ENCODE measurements around the gene HMOX2.

HMOX2 gene

DNA sequence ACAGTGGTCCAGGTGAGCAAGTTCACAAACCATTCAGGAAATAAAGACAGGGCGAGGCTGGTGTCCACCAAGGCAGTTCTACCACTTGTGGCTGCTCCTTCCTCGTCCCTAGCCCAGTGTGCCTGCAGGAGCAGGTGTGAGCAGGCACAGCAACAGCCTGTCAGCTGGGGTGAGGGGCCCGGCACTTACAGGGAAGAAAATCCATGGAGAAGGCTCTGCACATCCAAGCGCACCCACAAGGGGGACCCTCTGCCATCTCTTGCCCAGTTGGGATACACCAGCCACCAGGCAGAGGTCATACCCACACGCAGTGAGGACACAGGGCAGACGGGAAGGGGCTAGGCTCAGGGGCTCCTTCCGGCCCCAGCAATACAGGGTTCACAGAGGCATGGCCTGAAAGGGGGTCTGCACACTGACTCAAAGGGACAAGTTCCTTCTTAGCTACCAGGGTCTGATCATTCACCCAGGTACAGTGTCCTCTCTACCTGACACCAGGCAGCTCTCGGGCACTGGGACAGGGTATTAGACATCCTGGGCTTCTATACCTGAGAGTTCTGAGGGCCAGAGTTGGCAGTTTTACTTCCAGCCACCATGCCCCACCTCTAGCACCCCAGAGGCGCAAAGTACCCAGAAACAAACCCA is 35.4 kb downstream of the HMOX2 start:
- Histone ChIP-seq H3K4me1 (ENCODE audit: control insufficient read depth in 1 of 2, insufficient read depth in 2 of 2, low read length in 2 of 2) (peaks cover 33 to 39% of the 10 kb centered on the region in 2 donors), H3K27ac (ENCODE audit: low read depth, low read length) (no peak overlapping the region)

DNA sequence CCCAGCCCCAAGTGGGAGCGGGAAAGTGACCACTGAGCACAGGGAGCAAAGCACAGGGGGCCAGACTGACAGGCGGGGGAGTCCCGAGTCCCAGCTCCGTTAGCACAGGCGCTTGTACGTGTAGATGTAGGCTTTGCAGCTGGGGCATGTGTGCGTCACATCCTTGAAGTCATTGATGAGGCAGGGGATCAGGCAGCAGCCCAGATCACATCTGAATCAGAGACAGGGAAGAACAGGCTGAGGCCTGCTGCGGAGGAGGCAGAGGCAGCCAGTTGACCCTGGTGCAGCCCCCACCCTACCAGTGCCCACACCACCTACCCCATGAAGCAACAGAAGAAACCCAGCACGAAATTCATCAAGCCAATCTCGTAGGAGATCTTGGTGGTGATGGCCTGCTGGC is 36.3 kb downstream of the HMOX2 start:
- Histone ChIP-seq H3K27ac (ENCODE audit: low read depth, low read length) (no peak overlapping the region), H3K4me3 (ENCODE audit: low read depth in 1 of 2, low read length in 2 of 2) (no peak overlapping the region), H3K9me3 (ENCODE audit: control insufficient read depth in 1 of 2, low read length in 2 of 2) (no peaks in the 10 kb centered on the region), H3K36me3 (ENCODE audit: control insufficient read depth in 1 of 2, insufficient read depth in 2 of 2, low read length in 2 of 2) (peaks cover 14 to 59% of the 10 kb centered on the region in 2 donors), H3K9ac (ENCODE audit: low read depth in 1 of 2, low read length in 2 of 2) (no peak overlapping the region), H3K4me1 (ENCODE audit: control insufficient read depth in 1 of 2, insufficient read depth in 2 of 2, low read length in 2 of 2) (peaks cover 36 to 47% of the 10 kb centered on the region in 2 donors), H3K27me3 (ENCODE audit: control insufficient read depth in 1 of 2, insufficient read depth in 2 of 2, low read length in 2 of 2) (no peaks in the 10 kb centered on the region)

More for the DNA sequence above, 35.4 kb downstream of the HMOX2 start:
- Histone ChIP-seq H3K27me3 (ENCODE audit: control insufficient read depth in 1 of 2, insufficient read depth in 2 of 2, low read length in 2 of 2) (no peaks in the 10 kb centered on the region), H3K36me3 (ENCODE audit: control insufficient read depth in 1 of 2, insufficient read depth in 2 of 2, low read length in 2 of 2) (peaks cover 14 to 67% of the 10 kb centered on the region in 2 donors), H3K9me3 (ENCODE audit: control insufficient read depth in 1 of 2, low read length in 2 of 2) (no peaks in the 10 kb centered on the region), H3K9ac (ENCODE audit: low read depth in 1 of 2, low read length in 2 of 2) (no peak overlapping the region), H3K4me3 (ENCODE audit: low read depth in 1 of 2, low read length in 2 of 2) (no peak overlapping the region)

DNA sequence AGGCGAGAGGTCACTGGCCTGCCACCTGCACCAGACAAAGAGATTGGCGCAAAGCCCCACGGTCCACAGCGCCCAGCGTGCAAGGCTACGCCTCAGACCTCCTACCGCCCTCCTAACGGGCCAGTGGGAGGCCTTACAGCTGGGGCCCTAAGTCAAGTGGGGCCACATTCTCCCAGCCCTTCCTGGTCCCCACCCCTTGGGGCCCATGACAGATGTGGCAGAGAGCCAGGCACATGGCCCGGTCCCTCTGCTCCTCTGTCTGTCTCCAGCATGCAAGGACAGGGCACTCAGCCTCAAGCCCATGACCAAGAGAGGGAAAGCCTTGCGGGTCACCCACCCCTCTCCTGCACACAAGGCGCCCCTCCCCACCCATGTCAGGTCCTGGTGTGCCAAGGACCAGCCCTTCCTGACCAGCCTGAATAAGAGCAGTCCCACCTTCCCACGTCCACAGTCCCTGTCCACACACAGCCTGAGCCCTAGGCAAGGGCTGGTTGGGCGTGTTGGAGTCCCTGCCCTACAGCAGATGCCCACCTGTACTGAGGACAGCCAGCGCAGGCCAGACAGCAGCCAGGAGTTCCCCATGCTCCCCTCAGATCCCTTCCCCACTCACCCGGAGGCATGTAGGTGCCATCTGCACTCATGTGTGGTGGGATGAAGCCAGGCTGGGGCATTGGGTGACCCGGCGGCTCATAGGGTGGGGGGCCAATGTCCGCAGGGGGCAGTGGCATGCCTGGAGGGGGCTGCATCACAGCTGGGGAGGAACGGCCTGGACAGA is 37.1 kb downstream of the HMOX2 start:
- no peak overlapping the region for H3K27ac ChIP-seq (ENCODE audit: low read depth, low read length)
- H3K9ac ChIP-seq (ENCODE audit: low read depth in 1 of 2, low read length in 2 of 2) = no peak overlapping the region
- peaks cover 36 to 47% of the 10 kb centered on the region in 2 donors for H3K4me1 ChIP-seq (ENCODE audit: control insufficient read depth in 1 of 2, insufficient read depth in 2 of 2, low read length in 2 of 2)
- no peak overlapping the region for H3K4me3 ChIP-seq (ENCODE audit: low read depth in 1 of 2, low read length in 2 of 2)
- H3K9me3 ChIP-seq (ENCODE audit: control insufficient read depth in 1 of 2, low read length in 2 of 2) = no peaks in the 10 kb centered on the region
- H3K36me3 ChIP-seq (ENCODE audit: control insufficient read depth in 1 of 2, insufficient read depth in 2 of 2, low read length in 2 of 2) = peaks cover 14 to 51% of the 10 kb centered on the region in 2 donors
- H3K27me3 ChIP-seq (ENCODE audit: control insufficient read depth in 1 of 2, insufficient read depth in 2 of 2, low read length in 2 of 2) = no peaks in the 10 kb centered on the region

DNA sequence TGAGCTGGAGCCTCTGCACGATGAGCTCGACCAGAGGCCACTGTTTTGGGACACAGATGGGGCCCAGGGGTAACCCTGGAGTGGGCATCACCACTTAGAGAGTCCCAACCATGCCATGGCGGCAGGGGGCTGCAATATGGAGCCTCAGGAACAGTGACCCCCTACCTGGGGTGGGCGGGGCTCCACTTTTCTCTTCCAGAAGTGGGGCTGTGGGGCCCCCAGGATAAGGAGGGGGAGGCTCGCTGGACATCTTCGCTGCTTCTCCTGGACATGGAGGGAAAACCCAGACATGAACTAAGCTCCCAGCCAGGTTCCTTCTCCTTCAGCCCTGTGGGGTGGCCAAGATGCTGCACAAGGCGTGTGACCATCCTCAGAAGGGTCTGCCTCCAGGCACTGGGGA is 37.7 kb downstream of the HMOX2 start:
- Histone ChIP-seq H3K9me3 (ENCODE audit: control insufficient read depth in 1 of 2, low read length in 2 of 2) (no peaks in the 10 kb centered on the region), H3K4me3 (ENCODE audit: low read depth in 1 of 2, low read length in 2 of 2) (no peak overlapping the region), H3K27ac (ENCODE audit: low read depth, low read length) (peak overlapping the region; percentile 45), H3K36me3 (ENCODE audit: control insufficient read depth in 1 of 2, insufficient read depth in 2 of 2, low read length in 2 of 2) (peaks cover 10 to 45% of the 10 kb centered on the region in 2 donors), H3K27me3 (ENCODE audit: control insufficient read depth in 1 of 2, insufficient read depth in 2 of 2, low read length in 2 of 2) (no peaks in the 10 kb centered on the region), H3K9ac (ENCODE audit: low read depth in 1 of 2, low read length in 2 of 2) (no peak overlapping the region), H3K4me1 (ENCODE audit: control insufficient read depth in 1 of 2, insufficient read depth in 2 of 2, low read length in 2 of 2) (peaks cover 36 to 47% of the 10 kb centered on the region in 2 donors)

DNA sequence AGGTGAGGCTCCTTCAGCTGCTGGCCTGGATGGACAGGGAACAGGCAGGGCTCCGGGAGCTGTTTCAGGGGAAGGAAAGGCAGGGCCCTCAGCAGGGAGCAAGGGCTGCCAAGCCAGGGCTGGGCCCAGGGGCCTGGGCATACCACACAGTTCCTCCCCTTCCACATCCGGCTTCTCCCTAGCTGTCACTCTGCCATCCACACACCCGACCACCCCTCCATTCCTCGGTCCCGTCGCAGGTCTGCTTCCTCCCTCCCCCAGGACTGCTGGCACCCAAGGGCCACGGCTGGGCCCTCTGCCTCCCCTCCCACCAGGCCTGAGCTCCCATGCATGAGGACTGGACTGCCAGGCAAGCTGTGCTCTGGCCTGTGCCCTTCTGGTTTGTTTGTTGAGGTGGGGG is 38.4 kb downstream of the HMOX2 start:
- peaks cover 7 to 38% of the 10 kb centered on the region in 2 donors for H3K36me3 ChIP-seq (ENCODE audit: control insufficient read depth in 1 of 2, insufficient read depth in 2 of 2, low read length in 2 of 2)
- peak overlapping the region; percentile 14 for H3K27ac ChIP-seq (ENCODE audit: low read depth, low read length)
- no peaks in the 10 kb centered on the region for H3K9me3 ChIP-seq (ENCODE audit: control insufficient read depth in 1 of 2, low read length in 2 of 2)
- peaks cover 36 to 47% of the 10 kb centered on the region in 2 donors for H3K4me1 ChIP-seq (ENCODE audit: control insufficient read depth in 1 of 2, insufficient read depth in 2 of 2, low read length in 2 of 2)
- H3K9ac ChIP-seq (ENCODE audit: low read depth in 1 of 2, low read length in 2 of 2) = no peak overlapping the region
- H3K4me3 ChIP-seq (ENCODE audit: low read depth in 1 of 2, low read length in 2 of 2) = no peak overlapping the region
- H3K27me3 ChIP-seq (ENCODE audit: control insufficient read depth in 1 of 2, insufficient read depth in 2 of 2, low read length in 2 of 2) = no peaks in the 10 kb centered on the region

DNA sequence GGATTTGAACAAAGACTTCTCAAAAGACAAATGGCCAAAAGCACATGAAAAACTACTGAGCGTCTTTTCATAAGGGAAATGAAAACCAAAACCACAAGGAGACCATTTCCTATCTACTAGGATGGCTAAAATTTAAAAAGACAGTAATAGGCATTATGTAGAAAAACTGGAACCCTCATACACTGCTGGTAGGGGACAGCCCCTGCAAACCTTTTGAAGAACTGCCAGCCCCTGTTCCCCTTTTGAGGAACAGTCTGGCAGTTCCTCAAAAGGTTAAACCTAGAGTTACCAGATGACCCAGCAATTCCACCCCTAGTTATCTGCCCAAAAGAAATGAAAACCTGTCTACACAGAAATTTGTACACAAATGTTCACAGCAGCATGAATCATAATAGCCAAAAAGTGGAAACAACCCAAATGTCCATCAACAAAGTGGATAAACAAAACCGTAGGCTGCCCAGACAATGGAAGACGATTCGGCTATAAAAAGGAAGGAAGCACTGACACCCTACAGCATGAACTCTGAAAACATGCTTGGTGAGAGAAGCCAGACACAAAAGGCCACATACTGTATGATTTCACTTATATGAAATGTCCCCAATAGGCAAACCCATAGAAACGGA is 39.5 kb downstream of the HMOX2 start:
- Histone ChIP-seq H3K27ac (ENCODE audit: low read depth, low read length) (no peak overlapping the region), H3K9me3 (ENCODE audit: control insufficient read depth in 1 of 2, low read length in 2 of 2) (no peaks in the 10 kb centered on the region), H3K4me3 (ENCODE audit: low read depth in 1 of 2, low read length in 2 of 2) (peak overlapping the region in 1 of 2 donors; percentile 28), H3K4me1 (ENCODE audit: control insufficient read depth in 1 of 2, insufficient read depth in 2 of 2, low read length in 2 of 2) (peaks cover 36 to 47% of the 10 kb centered on the region in 2 donors), H3K36me3 (ENCODE audit: control insufficient read depth in 1 of 2, insufficient read depth in 2 of 2, low read length in 2 of 2) (peaks cover 0 to 29% of the 10 kb centered on the region in 2 donors), H3K27me3 (ENCODE audit: control insufficient read depth in 1 of 2, insufficient read depth in 2 of 2, low read length in 2 of 2) (no peaks in the 10 kb centered on the region), H3K9ac (ENCODE audit: low read depth in 1 of 2, low read length in 2 of 2) (peak overlapping the region; percentile 2)

DNA sequence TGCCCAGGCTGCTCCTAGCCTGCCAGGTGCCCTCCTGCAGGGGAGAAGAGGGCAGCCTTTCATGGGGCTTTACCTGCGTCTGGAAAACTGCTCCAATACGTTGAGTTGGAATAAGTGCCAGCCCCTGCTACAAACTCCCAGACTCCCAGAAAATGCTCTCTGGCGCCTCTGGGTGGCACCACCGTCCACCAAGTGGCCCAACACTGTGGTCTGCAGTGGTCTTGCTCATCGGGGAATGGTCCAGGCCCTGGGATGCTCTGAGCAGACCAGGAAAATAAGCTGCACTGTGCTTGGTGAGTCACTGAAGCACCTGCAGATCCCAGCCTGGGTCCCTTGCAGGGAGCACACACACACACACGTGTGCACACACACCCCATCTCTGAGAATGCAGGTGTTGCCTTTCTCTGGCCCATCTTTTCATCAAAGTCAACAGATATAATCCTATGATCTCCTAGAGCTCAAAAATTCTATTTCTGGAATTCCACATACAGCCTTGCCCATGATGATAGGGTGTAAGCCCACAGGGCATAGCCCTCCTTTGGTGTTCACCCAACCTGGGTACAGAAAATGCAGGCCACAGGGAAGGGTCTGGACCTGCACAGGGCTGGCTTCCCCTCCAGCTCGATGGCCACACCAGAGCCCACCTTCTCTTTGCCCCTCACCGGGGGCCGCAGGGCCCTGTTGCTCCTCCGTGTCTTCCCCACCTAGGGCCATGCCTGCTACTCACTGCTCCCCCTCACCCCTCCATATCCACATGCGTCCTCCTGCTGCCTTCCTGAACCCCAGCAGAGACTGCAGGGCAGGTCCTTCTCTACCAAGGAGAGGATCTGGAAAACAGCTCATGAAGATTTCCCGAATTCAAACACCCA is 41.8 kb downstream of the HMOX2 start:
- peaks cover 0 to 12% of the 10 kb centered on the region in 2 donors for H3K36me3 ChIP-seq (ENCODE audit: control insufficient read depth in 1 of 2, insufficient read depth in 2 of 2, low read length in 2 of 2)
- peaks cover 26 to 33% of the 10 kb centered on the region in 2 donors for H3K4me1 ChIP-seq (ENCODE audit: control insufficient read depth in 1 of 2, insufficient read depth in 2 of 2, low read length in 2 of 2)
- H3K4me3 ChIP-seq (ENCODE audit: low read depth in 1 of 2, low read length in 2 of 2) = no peak overlapping the region
- no peaks in the 10 kb centered on the region for H3K27me3 ChIP-seq (ENCODE audit: control insufficient read depth in 1 of 2, insufficient read depth in 2 of 2, low read length in 2 of 2)
- H3K9me3 ChIP-seq (ENCODE audit: control insufficient read depth in 1 of 2, low read length in 2 of 2) = no peaks in the 10 kb centered on the region
- no peak overlapping the region for H3K9ac ChIP-seq (ENCODE audit: low read depth in 1 of 2, low read length in 2 of 2)
- H3K27ac ChIP-seq (ENCODE audit: low read depth, low read length) = no peak overlapping the region

DNA sequence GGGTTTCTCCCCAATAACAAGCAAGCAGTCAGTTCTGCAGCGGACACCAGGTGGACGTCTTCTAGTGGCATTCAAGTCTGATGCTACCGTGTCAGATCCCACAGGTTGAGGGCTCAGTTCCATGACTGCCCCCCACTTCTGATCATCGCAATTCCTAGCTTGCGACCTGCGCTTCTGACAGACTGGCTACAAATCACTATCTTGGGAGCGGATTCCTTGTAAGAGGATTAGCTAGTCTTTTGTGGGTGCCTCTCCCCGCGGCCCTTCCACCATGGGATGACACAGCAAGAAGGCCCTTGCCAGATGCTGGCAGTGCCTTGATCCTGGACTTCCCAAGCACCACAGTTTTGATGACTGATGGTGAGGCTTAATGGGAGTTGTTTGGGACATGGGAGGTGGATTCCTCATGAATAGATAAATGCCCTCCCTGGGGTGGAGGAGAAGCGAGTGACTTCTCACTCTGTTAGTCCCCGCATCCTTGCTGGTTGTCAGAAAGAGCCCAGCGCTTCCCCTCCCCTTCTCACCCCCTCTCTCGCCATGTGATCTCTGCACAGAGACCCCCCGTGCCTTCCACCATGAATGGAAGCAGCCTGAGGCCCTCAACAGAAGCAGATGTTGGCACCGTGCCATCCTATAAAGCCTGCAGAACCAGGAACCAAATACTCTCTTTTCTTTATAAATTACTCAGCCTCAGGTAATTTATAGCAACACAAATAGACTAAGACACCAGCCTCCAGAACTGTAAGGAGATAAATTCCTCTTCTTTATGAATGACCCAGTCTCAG is 43.3 kb downstream of the HMOX2 start:
- Histone ChIP-seq H3K4me3 (ENCODE audit: low read depth in 1 of 2, low read length in 2 of 2) (no peak overlapping the region), H3K9ac (ENCODE audit: low read depth in 1 of 2, low read length in 2 of 2) (no peak overlapping the region), H3K36me3 (ENCODE audit: control insufficient read depth in 1 of 2, insufficient read depth in 2 of 2, low read length in 2 of 2) (peaks cover 0 to 4% of the 10 kb centered on the region in 2 donors), H3K27ac (ENCODE audit: low read depth, low read length) (no peak overlapping the region), H3K4me1 (ENCODE audit: control insufficient read depth in 1 of 2, insufficient read depth in 2 of 2, low read length in 2 of 2) (peaks cover 18 to 21% of the 10 kb centered on the region in 2 donors), H3K9me3 (ENCODE audit: control insufficient read depth in 1 of 2, low read length in 2 of 2) (no peaks in the 10 kb centered on the region), H3K27me3 (ENCODE audit: control insufficient read depth in 1 of 2, insufficient read depth in 2 of 2, low read length in 2 of 2) (no peaks in the 10 kb centered on the region)

DNA sequence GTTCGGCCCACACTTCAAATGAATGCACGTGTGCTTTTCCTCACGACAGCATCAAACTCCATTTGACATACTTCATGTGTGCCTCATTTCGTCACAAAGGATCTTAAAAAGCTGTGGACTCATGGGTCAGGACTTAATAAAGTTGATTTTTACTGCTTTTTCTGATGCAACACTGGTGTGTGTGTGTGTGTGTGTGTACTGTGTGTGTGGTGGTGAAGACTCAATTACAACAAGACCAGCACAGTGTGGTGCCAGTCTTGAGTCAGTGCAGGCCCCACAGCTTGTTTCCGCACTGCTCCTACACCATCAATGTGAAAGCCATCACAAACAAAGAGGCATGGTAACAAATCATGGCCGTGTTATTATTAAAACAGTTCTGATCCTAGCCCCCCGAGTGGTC is 44.7 kb downstream of the HMOX2 start:
- Histone ChIP-seq H3K4me1 (ENCODE audit: control insufficient read depth in 1 of 2, insufficient read depth in 2 of 2, low read length in 2 of 2) (peaks cover 18 to 22% of the 10 kb centered on the region in 2 donors), H3K27me3 (ENCODE audit: control insufficient read depth in 1 of 2, insufficient read depth in 2 of 2, low read length in 2 of 2) (no peaks in the 10 kb centered on the region), H3K27ac (ENCODE audit: low read depth, low read length) (no peak overlapping the region), H3K36me3 (ENCODE audit: control insufficient read depth in 1 of 2, insufficient read depth in 2 of 2, low read length in 2 of 2) (peaks cover 0 to 4% of the 10 kb centered on the region in 2 donors), H3K4me3 (ENCODE audit: low read depth in 1 of 2, low read length in 2 of 2) (no peak overlapping the region), H3K9me3 (ENCODE audit: control insufficient read depth in 1 of 2, low read length in 2 of 2) (no peaks in the 10 kb centered on the region), H3K9ac (ENCODE audit: low read depth in 1 of 2, low read length in 2 of 2) (no peak overlapping the region)
